SK-N-SH (cell line): ENCODE measurements around the gene FAM89B. TPM values are rescaled to one million over a fixed set of nuclear protein-coding genes. Genes with fewer than 3 reads are reported as not detected.
A peak's percentile ranks its signal among the peaks of the same experiment; 100 is the strongest.

Source experiments
- CTCF ChIA-PET: fragments of 300-600, 350-600 bp; formaldehyde crosslinking; extraction: SDS; loops from one replicate; lab custom pipeline; 2021; lab: Yijun Ruan, JAX
- POLR2A ChIA-PET: fragments of 350-600 bp; sonication (Branson Sonifier 250); formaldehyde crosslinking; extraction: SDS; loops from one replicate; lab custom pipeline; 2020; ENCODE audit warnings: antibody characterized with exemption, inconsistent platforms; lab: Yijun Ruan, JAX
- DNase-seq: peaks from one replicate; pipeline ENCODE4 v3.0.0; 2012
- H2AFZ ChIP-seq: fragments of 200-600 bp; sonication (generic); 2 replicates; pipeline ENCODE4 v1.8.1; 2016; ENCODE audit warnings: antibody characterized with exemption, mild to moderate bottlenecking, low read depth
- H3F3A ChIP-seq: fragments of 200-600 bp; sonication (generic); replicated peaks from 2 replicates; pipeline ENCODE3; 2016; ENCODE audit warnings: antibody characterized with exemption, mild to moderate bottlenecking; ENCODE audit not compliant: insufficient read depth
- H3K27ac ChIP-seq, 2 experiments: fragments of 200-500 bp in 1 of 2; fragments of 200-600 bp in 1 of 2; sonication (Bioruptor generic) in 1 of 2; sonication (generic), shearing (Covaris generic) in 1 of 2; 2 replicates each; pipeline versions ENCODE4 v1.5.1 to v1.6.1; 2014 to 2016; ENCODE audit warnings: low read depth in 2 of 2, inconsistent platforms in 1 of 2, low read length in 1 of 2, mild to moderate bottlenecking in 1 of 2, mixed read lengths in 1 of 2
- H3K27me3 ChIP-seq: fragments of 200-600 bp; sonication (generic), shearing (Covaris generic); 2 replicates; pipeline ENCODE4 v1.6.1; 2016; ENCODE audit warnings: mixed run types; ENCODE audit not compliant: insufficient read depth
- H3K36me3 ChIP-seq, 2 experiments: fragments of 200-500 bp in 1 of 2; fragments of 200-600 bp in 1 of 2; sonication (Bioruptor generic) in 1 of 2; sonication (generic) in 1 of 2; replicated peaks in 1 of 2; 2 replicates each; pipeline versions ENCODE3 to v1.5.1; 2014 to 2016; ENCODE audit warnings: low read length in 1 of 2, mild to moderate bottlenecking in 1 of 2; ENCODE audit not compliant: insufficient read depth in 2 of 2, control insufficient read depth in 1 of 2
- H3K4me1 ChIP-seq, 2 experiments: fragments of 200-500 bp in 1 of 2; fragments of 200-600 bp in 1 of 2; sonication (Bioruptor generic) in 1 of 2; sonication (generic), shearing (Covaris generic) in 1 of 2; 2 replicates each; pipeline versions ENCODE4 v1.5.1 to v1.6.1; 2014 to 2016; ENCODE audit warnings: low read depth in 1 of 2, low read length in 1 of 2, mixed run types in 1 of 2; ENCODE audit not compliant: insufficient read depth in 2 of 2, control insufficient read depth in 1 of 2
- H3K4me2 ChIP-seq: fragments of 200-600 bp; sonication (generic), shearing (Covaris generic); 2 replicates; pipeline ENCODE4 v1.6.1; 2017; ENCODE audit warnings: mixed run types
- H3K4me3 ChIP-seq, 2 experiments: fragments of 200-500 bp in 1 of 2; fragments of 200-600 bp in 1 of 2; sonication (Bioruptor generic) in 1 of 2; sonication (generic), shearing (Covaris generic) in 1 of 2; 2 replicates each; pipeline versions ENCODE4 v1.5.1 to v1.8.1; 2014 to 2016; ENCODE audit warnings: low read depth in 2 of 2, inconsistent platforms in 1 of 2, low read length in 1 of 2, mild to moderate bottlenecking in 1 of 2, mixed read lengths in 1 of 2, moderate library complexity in 1 of 2
- H3K79me2 ChIP-seq: fragments of 200-600 bp; sonication (generic); 2 replicates; pipeline ENCODE4 v1.8.1; 2017; ENCODE audit warnings: mild to moderate bottlenecking; ENCODE audit not compliant: insufficient read depth
- H3K9ac ChIP-seq: fragments of 200-600 bp; sonication (generic); 2 replicates; pipeline ENCODE4 v1.6.1; 2017; ENCODE audit warnings: mixed run types
- H3K9me2 ChIP-seq: fragments of 200-600 bp; sonication (generic); 2 replicates; pipeline ENCODE4 v1.6.1; 2017; ENCODE audit warnings: mixed run types
- H3K9me3 ChIP-seq: fragments of 200-600 bp; sonication (generic); 2 replicates; pipeline ENCODE4 v1.6.1; 2017; ENCODE audit warnings: mixed run types, mild to moderate bottlenecking, moderate library complexity
- H4K20me1 ChIP-seq: fragments of 200-600 bp; sonication (generic); 2 replicates; pipeline ENCODE4 v1.6.1; 2017; ENCODE audit warnings: mild to moderate bottlenecking, mixed run types; ENCODE audit not compliant: insufficient read depth
- ELF1 ChIP-seq: IDR thresholded peaks from 2 replicates; pipeline ENCODE4 v1.4.0; 2012
- EZH2phosphoT487 ChIP-seq: fragments of 200-600 bp; sonication (generic); IDR thresholded peaks from 2 replicates; pipeline ENCODE4 v1.6.1; 2017; ENCODE audit warnings: low read depth, mixed run types, mild to moderate bottlenecking, antibody characterized with exemption, moderate library complexity, borderline replicate concordance
- GABPA ChIP-seq: IDR thresholded peaks from 2 replicates; pipeline ENCODE4 v1.4.0; 2012; ENCODE audit warnings: low read depth, mild to moderate bottlenecking
- GATA2 ChIP-seq: sonication (generic); formaldehyde crosslinking; IDR thresholded peaks from 2 replicates; pipeline ENCODE4 v1.5.0; 2020; ENCODE audit warnings: mild to moderate bottlenecking, missing genetic modification reagents
- JUND ChIP-seq: IDR thresholded peaks from 2 replicates; pipeline ENCODE4 v1.4.0; 2012
- MAX ChIP-seq: IDR thresholded peaks from 2 replicates; pipeline ENCODE4 v1.4.0; 2012; ENCODE audit warnings: low read depth
- MEF2A ChIP-seq: IDR thresholded peaks from 2 replicates; pipeline ENCODE4 v1.4.0; 2012; ENCODE audit warnings: low read depth, borderline replicate concordance
- NFIC ChIP-seq: IDR thresholded peaks from 2 replicates; pipeline ENCODE4 v1.4.0; 2012; ENCODE audit warnings: borderline replicate concordance
- RCOR1 ChIP-seq: fragments of 150-350 bp; IDR thresholded peaks from 2 replicates; pipeline ENCODE4 v1.6.1; 2017; ENCODE audit warnings: antibody characterized with exemption, low read length
- RFX5 ChIP-seq: IDR thresholded peaks from 2 replicates; pipeline ENCODE4 v1.6.1; 2012; ENCODE audit warnings: mild to moderate bottlenecking, improper control_type of control experiment, low read length
- RXRA ChIP-seq: IDR thresholded peaks from 2 replicates; pipeline ENCODE4 v1.4.0; 2012; ENCODE audit warnings: low read depth, mild to moderate bottlenecking, borderline replicate concordance
- TEAD4 ChIP-seq: IDR thresholded peaks from 2 replicates; pipeline ENCODE4 v1.4.0; 2012; ENCODE audit warnings: mild to moderate bottlenecking, borderline replicate concordance; ENCODE audit not compliant: insufficient read depth
- WGBS: methylation state at CpG from one replicate; pipeline ENCODE4 v1.1.6; 2017; ENCODE audit warnings: low lambda C conversion rate; 5-methylcytosine and 5-hydroxymethylcytosine counted together
- polyA plus RNA-seq, 3 experiments: library from polyadenylated mRNA; depleted of rRNA; stranded (reverse); fragments of >200 nt; gene quantifications; 2 replicates each; pipeline ENCODE4 v1.2.3, GENCODE V29; 2012
- TF ChIP-seq, protein P1 (sequence below): fragments of 150-350 bp; IDR thresholded peaks from 2 replicates; pipeline ENCODE4 v1.6.1; 2017; ENCODE audit warnings: antibody characterized with exemption, low read length, low read depth, borderline replicate concordance
- TF ChIP-seq, protein P2 (sequence below): IDR thresholded peaks from 2 replicates; pipeline ENCODE4 v1.4.0; 2012; ENCODE audit warnings: low read depth, borderline replicate concordance
- TF ChIP-seq, protein P3 (sequence below): fragments of 200-600 bp; sonication (generic); IDR thresholded peaks from 2 replicates; pipeline ENCODE4 v1.6.1; 2017; ENCODE audit warnings: antibody characterized with exemption, mild to moderate bottlenecking, moderate library complexity

FAM89B gene
- polyA plus RNA-seq, 1 of the 3 experiments (the other 2 are of a cell fraction): 65.3 TPM

- Histone ChIP-seq H3K36me3 (peaks cover 20 to 45% of the 10 kb centered on the region in 2 experiments), H3K4me2 (no peak overlapping the region), H3K9ac (no peak overlapping the region), H4K20me1 (peaks cover 13% of the 10 kb centered on the region; the same call in 1 of the 2 replicates), H3K27ac (no peak overlapping the region), H3K4me3 (no peak overlapping the region), H3K79me2 (peaks cover 30% of the 10 kb centered on the region), H3K9me3 (no peaks in the 10 kb centered on the region), H3K27me3 (no peaks in the 10 kb centered on the region), H3K4me1 (peaks cover 5 to 11% of the 10 kb centered on the region in 2 experiments; a peak in 3 of 4 replicates), H2AFZ (no peak overlapping the region), H3K9me2 (no peaks in the 10 kb centered on the region), H3F3A (peaks cover 22% of the 10 kb centered on the region)
- TF ChIP-seq RFX5 (no peak), GABPA (no peak), ELF1 (no peak), MEF2A (no peak), RXRA (no peak), MAX (no peak), RCOR1 (no peak), TEAD4 (no peak), EZH2phosphoT487 (no peak), NFIC (no peak), GATA2 (CRISPR knock-in tag) (no peak)
- TF ChIP-seq, protein P1, sequence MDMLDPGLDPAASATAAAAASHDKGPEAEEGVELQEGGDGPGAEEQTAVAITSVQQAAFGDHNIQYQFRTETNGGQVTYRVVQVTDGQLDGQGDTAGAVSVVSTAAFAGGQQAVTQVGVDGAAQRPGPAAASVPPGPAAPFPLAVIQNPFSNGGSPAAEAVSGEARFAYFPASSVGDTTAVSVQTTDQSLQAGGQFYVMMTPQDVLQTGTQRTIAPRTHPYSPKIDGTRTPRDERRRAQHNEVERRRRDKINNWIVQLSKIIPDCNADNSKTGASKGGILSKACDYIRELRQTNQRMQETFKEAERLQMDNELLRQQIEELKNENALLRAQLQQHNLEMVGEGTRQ: no peak
- TF ChIP-seq, protein P2, sequence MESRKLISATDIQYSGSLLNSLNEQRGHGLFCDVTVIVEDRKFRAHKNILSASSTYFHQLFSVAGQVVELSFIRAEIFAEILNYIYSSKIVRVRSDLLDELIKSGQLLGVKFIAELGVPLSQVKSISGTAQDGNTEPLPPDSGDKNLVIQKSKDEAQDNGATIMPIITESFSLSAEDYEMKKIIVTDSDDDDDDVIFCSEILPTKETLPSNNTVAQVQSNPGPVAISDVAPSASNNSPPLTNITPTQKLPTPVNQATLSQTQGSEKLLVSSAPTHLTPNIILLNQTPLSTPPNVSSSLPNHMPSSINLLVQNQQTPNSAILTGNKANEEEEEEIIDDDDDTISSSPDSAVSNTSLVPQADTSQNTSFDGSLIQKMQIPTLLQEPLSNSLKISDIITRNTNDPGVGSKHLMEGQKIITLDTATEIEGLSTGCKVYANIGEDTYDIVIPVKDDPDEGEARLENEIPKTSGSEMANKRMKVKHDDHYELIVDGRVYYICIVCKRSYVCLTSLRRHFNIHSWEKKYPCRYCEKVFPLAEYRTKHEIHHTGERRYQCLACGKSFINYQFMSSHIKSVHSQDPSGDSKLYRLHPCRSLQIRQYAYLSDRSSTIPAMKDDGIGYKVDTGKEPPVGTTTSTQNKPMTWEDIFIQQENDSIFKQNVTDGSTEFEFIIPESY: no peak
- peak; percentile 4 for DNase-seq
- 92% methylated on average over 9 of the region's 10 CpGs for WGBS
- POLR2A ChIA-PET: interaction anchor here (1.0 kb wide), 1 partner anchor 22 kb away, joined by 3 read pairs; no protein-coding TSS in a partner anchor
- CTCF ChIA-PET: interaction anchor here (0.5 to 6.7 kb wide), 8 partner anchors 11 to 73 kb away, joined by 3 to 69 read pairs (median 4); partner anchors contain the start of gene ZNRD2
Measured at GRCh38 chr11:65529475-65530156, 42.7 kb upstream of the FAM89B start.

DNA sequence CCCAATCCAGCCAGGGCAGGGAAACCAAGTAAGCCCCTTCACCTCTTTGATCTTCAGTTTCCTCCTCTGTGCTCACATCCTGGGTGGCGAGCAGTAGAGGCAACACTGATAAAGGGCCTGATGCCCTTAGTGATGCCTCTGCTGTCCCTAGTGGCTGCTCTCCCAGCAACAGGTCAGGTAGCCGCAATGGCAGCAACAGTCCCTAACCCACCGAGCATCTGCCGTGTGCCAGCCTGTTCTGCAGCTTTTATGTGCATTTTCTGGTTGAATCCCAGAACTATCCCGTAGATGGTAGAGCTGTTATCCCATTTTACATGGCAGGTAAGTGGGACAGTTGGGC lies 42.2 kb upstream of the FAM89B start:
- peaks cover 5 to 11% of the 10 kb centered on the region in 2 experiments; a peak in 3 of 4 replicates for H3K4me1 ChIP-seq
- H3K36me3 ChIP-seq: peaks cover 20 to 45% of the 10 kb centered on the region in 2 experiments
- no peak for TF ChIP-seq JUND
- TF ChIP-seq, protein P3, sequence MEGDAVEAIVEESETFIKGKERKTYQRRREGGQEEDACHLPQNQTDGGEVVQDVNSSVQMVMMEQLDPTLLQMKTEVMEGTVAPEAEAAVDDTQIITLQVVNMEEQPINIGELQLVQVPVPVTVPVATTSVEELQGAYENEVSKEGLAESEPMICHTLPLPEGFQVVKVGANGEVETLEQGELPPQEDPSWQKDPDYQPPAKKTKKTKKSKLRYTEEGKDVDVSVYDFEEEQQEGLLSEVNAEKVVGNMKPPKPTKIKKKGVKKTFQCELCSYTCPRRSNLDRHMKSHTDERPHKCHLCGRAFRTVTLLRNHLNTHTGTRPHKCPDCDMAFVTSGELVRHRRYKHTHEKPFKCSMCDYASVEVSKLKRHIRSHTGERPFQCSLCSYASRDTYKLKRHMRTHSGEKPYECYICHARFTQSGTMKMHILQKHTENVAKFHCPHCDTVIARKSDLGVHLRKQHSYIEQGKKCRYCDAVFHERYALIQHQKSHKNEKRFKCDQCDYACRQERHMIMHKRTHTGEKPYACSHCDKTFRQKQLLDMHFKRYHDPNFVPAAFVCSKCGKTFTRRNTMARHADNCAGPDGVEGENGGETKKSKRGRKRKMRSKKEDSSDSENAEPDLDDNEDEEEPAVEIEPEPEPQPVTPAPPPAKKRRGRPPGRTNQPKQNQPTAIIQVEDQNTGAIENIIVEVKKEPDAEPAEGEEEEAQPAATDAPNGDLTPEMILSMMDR: peak; percentile 43
- TF ChIP-seq, all 33 proteins: peak for 1
- no peak overlapping the region for H3K27ac ChIP-seq
- WGBS: 100% methylated on average over 1 of the region's 5 CpGs
- peak; percentile 34 for DNase-seq
- H2AFZ ChIP-seq: no peak overlapping the region
- POLR2A ChIA-PET: interaction anchor here (1.3 kb wide), 1 partner anchor 10 kb away, joined by 3 read pairs; no protein-coding TSS in a partner anchor
- H3K79me2 ChIP-seq: peaks cover 28% of the 10 kb centered on the region
- H3K9me3 ChIP-seq: no peaks in the 10 kb centered on the region
- CTCF ChIA-PET: interaction anchor here (0.6 to 6.7 kb wide), 7 partner anchors 10 to 284 kb away, joined by 3 to 69 read pairs (median 6); no protein-coding TSS in a partner anchor
- peaks cover 13% of the 10 kb centered on the region; the same call in 1 of the 2 replicates for H4K20me1 ChIP-seq
- H3K4me2 ChIP-seq: no peak overlapping the region
- H3K9me2 ChIP-seq: no peaks in the 10 kb centered on the region
- peaks cover 24% of the 10 kb centered on the region for H3F3A ChIP-seq
- H3K4me3 ChIP-seq: no peak overlapping the region
- no peak overlapping the region for H3K9ac ChIP-seq
- no peaks in the 10 kb centered on the region for H3K27me3 ChIP-seq
